T-helper 17 cell (primary cell): ENCODE measurements around the gene CUEDC2. TPM values are rescaled to one million over a fixed set of nuclear protein-coding genes. Genes with fewer than 3 reads are reported as not detected.
A peak's percentile ranks its signal among the peaks of the same experiment; 100 is the strongest.

Experiments
- ATAC-seq: fragments of 150-1000 bp; cut with Tn5 transposase; 2 replicates; pipeline ENCODE4 v1.10.0; 2021; ENCODE audit warnings: mild to moderate bottlenecking, moderate library complexity
- DNase-seq, 3 donors: peaks; one replicate each; pipeline versions ENCODE4 v3.0.0 to v3.0.0-alpha.2; 2020 to 2021
- H3K9me3 ChIP-seq: one replicate; pipeline ENCODE4 v1.7.0; 2013; ENCODE audit warnings: low read length, mild to moderate bottlenecking; ENCODE audit not compliant: control insufficient read depth, poor library complexity, severe bottlenecking
- H3K27ac Mint-ChIP-seq: one replicate; pipeline ENCODE4 v1.8.0; 2022; ENCODE audit warnings: mild to moderate bottlenecking, moderate library complexity, mixed read lengths
- H3K27me3 Mint-ChIP-seq: one replicate; pipeline ENCODE4 v1.8.0; 2022; ENCODE audit warnings: mixed read lengths
- H3K36me3 Mint-ChIP-seq: one replicate; pipeline ENCODE4 v1.8.0; 2022; ENCODE audit warnings: low read depth, mixed read lengths
- H3K4me1 Mint-ChIP-seq: one replicate; pipeline ENCODE4 v1.8.0; 2022; ENCODE audit warnings: mild to moderate bottlenecking, mixed read lengths
- H3K4me3 Mint-ChIP-seq: one replicate; pipeline ENCODE4 v1.8.0; 2022; ENCODE audit warnings: mild to moderate bottlenecking, moderate library complexity, mixed read lengths
- total RNA-seq, 4 donors: library from RNA in 2 of 4; stranded (reverse) in 2 of 4; gene quantifications; one replicate each; pipeline ENCODE4 v1.2.3 and lab custom pipeline; 2022 to 2026

The CUEDC2 gene
- total RNA-seq, 2 donors from 2014 or later, result 27.4 to 30.7 TPM

DNA sequence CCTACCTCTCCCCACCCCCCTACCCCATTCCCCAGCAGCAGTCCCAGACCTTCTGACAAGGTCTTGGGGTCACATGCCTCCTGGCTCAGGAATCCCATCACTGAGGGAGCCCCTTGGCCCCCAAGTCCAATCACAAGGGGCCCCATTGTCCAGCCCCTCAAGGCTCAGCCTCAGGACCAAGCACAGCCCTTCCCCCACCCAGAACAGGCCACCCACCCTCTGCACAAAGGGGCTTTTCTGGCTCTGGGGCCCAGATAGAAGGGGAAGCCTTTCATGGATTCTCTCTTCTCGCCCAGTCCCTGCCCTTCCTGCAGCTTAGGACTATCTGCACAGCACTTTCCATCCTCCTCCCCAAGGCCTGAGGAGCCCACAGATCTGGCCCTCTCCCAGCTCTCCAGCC, 6.9 kb downstream of the CUEDC2 start:
- no peaks in the 10 kb centered on the region for H3K9me3 ChIP-seq
- Mint-ChIP-seq H3K36me3 (peaks cover 6% of the 10 kb centered on the region), H3K4me1 (peaks cover 25% of the 10 kb centered on the region), H3K27me3 (no peaks in the 10 kb centered on the region), H3K4me3 (no peak overlapping the region), H3K27ac (no peak overlapping the region)
- DNase-seq, result no peak
- no peak for ATAC-seq

GRCh38 chr10:102424916-102425315, 7.5 kb downstream of the CUEDC2 start:
- no peaks in the 10 kb centered on the region for H3K9me3 ChIP-seq
- Mint-ChIP-seq H3K36me3 (peaks cover 6% of the 10 kb centered on the region), H3K27me3 (no peaks in the 10 kb centered on the region), H3K27ac (no peak overlapping the region), H3K4me1 (peaks cover 25% of the 10 kb centered on the region), H3K4me3 (no peak overlapping the region)
- DNase-seq, result no peak
- ATAC-seq, result no peak

DNA sequence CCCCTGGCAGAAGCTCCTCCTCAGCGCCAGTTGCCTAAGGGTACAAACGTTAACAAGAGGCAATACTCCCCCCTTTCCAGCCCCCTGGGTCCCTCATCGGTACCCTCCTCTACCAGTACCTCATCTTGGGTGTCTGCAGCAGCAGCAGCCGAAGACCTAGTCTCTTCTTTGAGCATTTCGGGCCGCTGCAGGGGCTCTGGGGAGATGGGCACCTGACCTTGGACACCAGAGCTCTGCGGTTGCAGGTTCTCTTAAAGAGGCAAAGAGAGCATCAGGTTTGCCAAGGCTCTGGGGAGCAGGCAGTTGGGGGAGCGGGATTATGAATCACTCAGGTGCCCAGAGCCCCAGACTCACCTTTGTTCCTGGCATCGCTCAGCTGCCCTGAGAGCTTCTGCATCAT, 8.2 kb downstream of the CUEDC2 start:
- no peaks in the 10 kb centered on the region for H3K9me3 ChIP-seq
- Mint-ChIP-seq H3K27me3 (no peaks in the 10 kb centered on the region), H3K36me3 (peaks cover 6% of the 10 kb centered on the region), H3K4me1 (peaks cover 29% of the 10 kb centered on the region), H3K27ac (no peak overlapping the region), H3K4me3 (peak overlapping the region; percentile 36)
- no peak for ATAC-seq
- no peak for DNase-seq

- H3K27ac Mint-ChIP-seq, result no peak overlapping the region
Observed at GRCh38 chr10:102423372-102423968, 8.9 kb downstream of the CUEDC2 start.

GRCh38 chr10:102422545-102423129, 9.7 kb downstream of the CUEDC2 start:
- Mint-ChIP-seq H3K27me3 (peaks cover 8% of the 10 kb centered on the region), H3K36me3 (peaks cover 5% of the 10 kb centered on the region), H3K27ac (peak overlapping the region; percentile 8), H3K4me1 (peaks cover 30% of the 10 kb centered on the region), H3K4me3 (peak overlapping the region; percentile 98)
- no peak for ATAC-seq
- H3K9me3 ChIP-seq, result no peaks in the 10 kb centered on the region
- no peak for DNase-seq

More at GRCh38 chr10:102423372-102423968, 8.9 kb downstream of the CUEDC2 start:
- Mint-ChIP-seq H3K4me3 (no peak overlapping the region), H3K27me3 (no peaks in the 10 kb centered on the region), H3K36me3 (peaks cover 6% of the 10 kb centered on the region), H3K4me1 (peaks cover 32% of the 10 kb centered on the region)
- no peak for DNase-seq
- ATAC-seq, result no peak
- no peaks in the 10 kb centered on the region for H3K9me3 ChIP-seq

DNA sequence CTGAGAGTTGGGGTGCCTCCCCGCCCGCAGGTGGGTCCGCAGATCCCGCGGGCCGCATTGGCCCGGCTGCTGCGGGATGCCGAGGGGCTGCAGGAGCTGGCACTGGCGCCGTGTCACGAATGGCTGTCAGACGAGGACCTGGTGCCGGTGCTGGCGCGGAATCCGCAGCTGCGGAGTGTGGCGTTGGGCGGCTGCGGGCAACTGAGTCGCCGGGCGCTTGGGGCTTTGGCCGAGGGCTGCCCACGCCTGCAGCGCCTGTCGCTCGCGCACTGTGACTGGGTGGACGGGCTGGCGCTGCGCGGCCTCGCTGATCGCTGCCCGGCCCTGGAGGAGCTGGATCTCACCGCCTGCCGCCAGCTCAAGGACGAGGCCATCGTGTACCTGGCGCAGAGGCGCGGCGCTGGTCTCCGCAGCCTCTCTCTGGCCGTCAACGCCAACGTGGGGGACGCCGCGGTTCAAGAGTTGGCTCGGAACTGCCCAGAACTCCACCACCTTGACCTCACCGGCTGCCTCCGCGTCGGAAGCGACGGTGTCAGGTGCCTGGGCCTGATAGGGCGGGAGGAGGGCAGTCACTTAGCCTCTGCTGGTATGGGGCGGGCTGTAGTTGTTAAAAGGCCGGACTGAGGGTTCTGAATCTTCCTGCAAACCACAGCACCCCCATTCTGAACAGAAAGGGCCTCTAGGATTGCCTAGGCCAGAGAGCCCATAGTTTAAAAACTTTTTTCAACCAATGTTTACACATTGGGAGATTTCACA, 10.4 kb downstream of the CUEDC2 start:
- H3K27ac Mint-ChIP-seq, result peak overlapping the region; percentile 8
- peak overlapping the region; percentile 98 for H3K4me3 Mint-ChIP-seq
- peaks cover 2% of the 10 kb centered on the region for H3K36me3 Mint-ChIP-seq
- H3K27me3 Mint-ChIP-seq, result peaks cover 15% of the 10 kb centered on the region
- peaks cover 24% of the 10 kb centered on the region for H3K4me1 Mint-ChIP-seq
- ATAC-seq (peak; percentile 13), DNase-seq (no peak)
- no peaks in the 10 kb centered on the region for H3K9me3 ChIP-seq

DNA sequence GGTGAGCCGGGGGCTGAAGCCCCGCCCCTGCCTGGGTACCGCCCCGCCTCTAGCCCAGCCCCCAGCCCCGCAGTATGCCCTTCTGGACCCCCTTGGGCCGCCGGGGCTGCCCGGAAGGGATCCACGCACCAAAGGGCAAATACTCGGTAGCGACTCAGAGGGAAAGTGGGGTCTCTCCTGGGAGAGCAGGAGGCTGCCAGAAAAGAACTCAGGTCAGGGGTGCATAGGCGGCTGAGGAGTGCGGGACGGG, 10.9 kb downstream of the CUEDC2 start:
- H3K4me3 Mint-ChIP-seq, result peak overlapping the region; percentile 98
- H3K27me3 Mint-ChIP-seq, result peaks cover 18% of the 10 kb centered on the region
- H3K27ac Mint-ChIP-seq, result no peak overlapping the region
- no peaks in the 10 kb centered on the region for H3K9me3 ChIP-seq
- H3K36me3 Mint-ChIP-seq, result peaks cover 2% of the 10 kb centered on the region
- no peak for ATAC-seq
- DNase-seq, result no peak
- peaks cover 23% of the 10 kb centered on the region for H3K4me1 Mint-ChIP-seq

DNA sequence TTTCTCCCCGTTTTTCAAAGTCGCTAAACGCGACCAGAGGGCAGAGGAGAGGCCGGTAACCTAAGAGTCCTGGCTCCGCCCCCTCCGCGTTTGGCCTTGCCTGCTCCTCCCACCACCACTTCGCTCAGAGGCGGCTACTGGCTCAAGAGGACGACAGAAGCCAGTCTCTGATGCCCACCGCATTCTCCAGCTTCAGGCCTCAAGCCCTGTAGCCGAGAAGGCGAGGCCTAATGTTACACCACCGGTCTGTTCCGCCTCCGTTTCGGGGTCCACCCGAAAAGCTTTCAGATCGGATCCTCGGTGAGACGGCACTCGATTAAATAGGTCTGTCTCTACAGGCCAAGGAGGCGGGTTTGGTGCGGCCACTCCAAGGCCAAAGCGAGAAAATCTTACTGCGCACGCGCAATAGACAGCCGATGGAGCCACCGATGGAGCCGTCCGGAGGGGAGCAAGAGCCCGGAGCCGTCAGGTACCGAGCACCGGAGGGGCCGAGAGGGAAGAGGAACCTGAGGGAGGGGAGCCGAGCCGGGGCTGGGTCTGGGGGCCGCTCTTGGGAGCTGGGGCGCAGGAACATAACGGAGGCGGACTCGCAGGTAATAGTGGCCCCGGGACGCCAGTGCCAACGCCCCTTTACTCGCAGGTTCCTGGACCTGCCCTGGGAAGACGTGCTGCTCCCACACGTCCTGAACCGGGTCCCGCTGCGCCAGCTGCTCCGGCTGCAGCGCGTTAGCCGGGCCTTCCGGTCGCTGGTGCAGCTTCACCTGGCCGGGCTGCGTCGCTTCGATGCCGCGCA, 11.5 kb downstream of the CUEDC2 start, which contains the start of gene FBXL15:
FBXL15 (plus strand) TSS at position 123 of the 793 bp plus-strand sequence; CDS start at position 417, 294 bp downstream.
- peaks cover 24% of the 10 kb centered on the region for H3K27me3 Mint-ChIP-seq
- peak; percentile 77 to 91 (median 83) for DNase-seq
- peak within 1 kb of the TSS; percentile 98 for H3K4me3 Mint-ChIP-seq
- peak; percentile 79 for ATAC-seq
- H3K27ac Mint-ChIP-seq, result peak within 1 kb of the TSS; percentile 60
- peaks cover 22% of the 10 kb centered on the region for H3K4me1 Mint-ChIP-seq
- H3K36me3 Mint-ChIP-seq, result peaks cover 5% of the 10 kb centered on the region
- H3K9me3 ChIP-seq, result no peaks in the 10 kb centered on the region

GRCh38 chr10:102420181-102420713, 12.1 kb downstream of the CUEDC2 start:
- H3K27ac Mint-ChIP-seq, result peak overlapping the region; percentile 60
- H3K36me3 Mint-ChIP-seq, result peaks cover 5% of the 10 kb centered on the region
- H3K4me3 Mint-ChIP-seq, result peak overlapping the region; percentile 98
- peaks cover 20% of the 10 kb centered on the region for H3K4me1 Mint-ChIP-seq
- no peaks in the 10 kb centered on the region for H3K9me3 ChIP-seq
- peaks cover 27% of the 10 kb centered on the region for H3K27me3 Mint-ChIP-seq
- DNase-seq (no peak), ATAC-seq (no peak)

DNA sequence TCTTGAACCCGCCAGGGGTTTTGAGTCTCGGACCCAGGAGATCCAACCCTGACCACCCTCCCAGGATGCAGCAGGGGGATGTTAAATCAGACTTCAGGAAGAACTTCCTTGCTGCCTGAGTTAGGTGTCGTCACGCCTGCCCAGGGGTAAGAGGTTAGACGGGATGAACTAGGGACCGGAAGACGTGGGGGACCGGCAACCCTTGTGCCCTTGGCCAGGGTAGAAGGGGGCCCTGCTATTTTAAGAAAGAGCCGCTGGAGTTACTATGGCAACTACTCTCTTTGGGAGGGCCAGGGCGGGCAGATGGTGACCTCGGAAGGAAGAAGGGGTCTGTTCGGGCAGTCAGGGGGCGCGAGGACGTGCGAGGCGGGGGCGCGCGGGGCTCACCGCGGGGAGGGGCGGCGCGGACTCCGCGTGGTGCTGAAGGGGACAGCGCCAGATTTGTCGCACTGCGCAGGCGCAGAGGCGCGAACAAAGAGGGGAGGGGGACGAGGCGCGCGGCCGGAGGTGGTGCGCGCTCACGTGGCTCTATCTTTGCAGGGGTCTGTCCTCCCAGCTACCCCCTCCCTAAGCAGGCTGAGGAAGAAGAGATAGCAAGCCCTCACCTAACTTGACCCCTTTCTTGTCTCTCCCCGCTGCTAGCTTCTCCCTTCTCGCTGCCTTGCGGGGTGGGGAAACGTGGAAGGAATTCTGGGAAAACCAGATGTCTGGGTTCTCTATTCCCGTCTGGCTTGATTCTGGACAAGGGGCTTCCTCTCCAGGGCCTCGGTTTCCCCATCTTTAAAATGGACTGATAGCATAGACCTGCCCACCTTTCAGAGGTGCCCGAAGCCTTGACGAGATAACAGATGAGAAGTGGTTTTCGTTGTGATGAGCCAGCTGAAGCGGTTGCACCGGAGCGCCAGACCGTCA, 12.8 kb downstream of the CUEDC2 start:
- peak overlapping the region; percentile 98 for H3K4me3 Mint-ChIP-seq
- H3K36me3 Mint-ChIP-seq, result peaks cover 5% of the 10 kb centered on the region
- no peaks in the 10 kb centered on the region for H3K9me3 ChIP-seq
- DNase-seq, result peak; percentile 62 to 68 (median 63)
- ATAC-seq, result no peak
- peaks cover 30% of the 10 kb centered on the region for H3K27me3 Mint-ChIP-seq
- H3K4me1 Mint-ChIP-seq, result peaks cover 20% of the 10 kb centered on the region
- H3K27ac Mint-ChIP-seq, result peak overlapping the region; percentile 37

DNA sequence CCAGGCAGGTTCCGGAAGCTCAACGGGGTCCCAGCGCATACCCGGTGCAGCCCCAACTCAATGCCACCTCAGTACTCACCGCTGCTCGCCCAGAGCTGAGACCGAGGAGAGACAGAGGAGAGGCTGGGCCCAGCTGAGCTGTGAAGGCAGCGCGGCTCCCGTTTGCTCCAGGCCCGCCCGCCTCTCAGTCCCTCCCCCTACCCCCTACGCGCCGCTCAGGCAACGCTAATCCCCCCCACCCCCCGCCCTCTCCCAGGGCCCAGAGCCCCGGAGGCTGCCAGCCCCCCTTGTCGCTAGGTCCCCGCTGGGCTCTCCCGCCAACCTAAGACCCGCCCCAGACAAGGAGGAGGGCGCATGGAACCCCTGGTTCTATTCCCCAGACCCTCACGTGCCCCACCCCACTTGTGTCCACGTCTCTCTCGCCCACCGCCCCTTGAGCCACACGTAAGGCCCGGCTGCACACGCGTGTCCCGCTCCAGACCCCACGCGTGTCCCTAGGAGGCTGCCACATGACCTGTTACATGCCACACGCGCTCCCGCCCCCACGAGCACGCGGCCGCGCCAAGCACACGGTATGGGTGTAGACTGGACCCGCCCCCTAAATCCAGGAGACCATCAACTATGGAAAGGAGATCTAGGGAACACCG, 13.6 kb downstream of the CUEDC2 start, which contains the start of gene PSD:
PSD (minus strand) TSS at position 164 of the 647 bp plus-strand sequence. CDS start 1,747 bp downstream, outside the sequence.
- H3K36me3 Mint-ChIP-seq, result peaks cover 5% of the 10 kb centered on the region

GRCh38 chr10:102416695-102417094, 15.7 kb downstream of the CUEDC2 start:
- ATAC-seq (no peak), DNase-seq (no peak)
- Mint-ChIP-seq H3K4me3 (no peak overlapping the region), H3K27ac (no peak overlapping the region), H3K36me3 (peaks cover 5% of the 10 kb centered on the region), H3K4me1 (peaks cover 18% of the 10 kb centered on the region), H3K27me3 (peaks cover 39% of the 10 kb centered on the region)
- H3K9me3 ChIP-seq, result no peaks in the 10 kb centered on the region

More for the DNA sequence above, 13.6 kb downstream of the CUEDC2 start, which contains the start of gene PSD:
- Mint-ChIP-seq H3K27ac (peak within 1 kb of the TSS; percentile 37), H3K4me3 (peak within 1 kb of the TSS; percentile 98), H3K27me3 (peaks cover 35% of the 10 kb centered on the region), H3K4me1 (peaks cover 20% of the 10 kb centered on the region)
- ATAC-seq, result no peak
- DNase-seq, result no peak
- no peaks in the 10 kb centered on the region for H3K9me3 ChIP-seq
